NCI-H510A treated with DMSO at 0.1 percent for 48 hours (cell line): ENCODE results near the gene TMEM150A.
"Not testable (repeated sequence)": the region's sequence is repeated elsewhere in the genome, so short reads cannot be mapped to it uniquely, and the experiment has no call there.

Experiments used
- DNase-seq: peaks from one replicate; lab custom pipeline; 2025; lab: John Stamatoyannopoulos, UW

The TMEM150A gene

GRCh38 chr2:85593023-85593422 lies 9.5 kb downstream of the TMEM150A start:
- DNase-seq: no peak

- not testable (repeated sequence) for DNase-seq
Measured at GRCh38 chr2:85592299-85592698, 10.2 kb downstream of the TMEM150A start.

GRCh38 chr2:85591563-85591962 lies 10.9 kb downstream of the TMEM150A start:
- no peak for DNase-seq

GRCh38 chr2:85590950-85591349 lies 11.5 kb downstream of the TMEM150A start:
- no peak for DNase-seq

GRCh38 chr2:85589982-85590791 lies 12.3 kb downstream of the TMEM150A start:
- DNase-seq: peak; percentile 67

- no peak for DNase-seq
Measured at GRCh38 chr2:85589181-85589580, 13.3 kb downstream of the TMEM150A start.

- no peak for DNase-seq
Measured at GRCh38 chr2:85588645-85589044, 13.9 kb downstream of the TMEM150A start.

- no peak for DNase-seq
Measured at GRCh38 chr2:85588236-85588635, 14.3 kb downstream of the TMEM150A start.

GRCh38 chr2:85585781-85586105 lies 16.8 kb downstream of the TMEM150A start:
- DNase-seq: no peak

GRCh38 chr2:85584857-85585780 lies 17.4 kb downstream of the TMEM150A start:
- no peak for DNase-seq

- no peak for DNase-seq
Measured at GRCh38 chr2:85584354-85584856, 18.1 kb downstream of the TMEM150A start, which contains the start of gene VAMP5. TSS of gene VAMP5 (plus strand) at chr2:85584431. CDS start at chr2:85584491, 60 bp downstream.

- DNase-seq: no peak
Measured at GRCh38 chr2:85583667-85584353, 18.7 kb downstream of the TMEM150A start.

- no peak for DNase-seq
Measured at GRCh38 chr2:85582492-85582891, 20.0 kb downstream of the TMEM150A start.

- DNase-seq: no peak
Measured at GRCh38 chr2:85580206-85580605, 22.3 kb downstream of the TMEM150A start.

GRCh38 chr2:85579266-85579935 lies 23.1 kb downstream of the TMEM150A start:
- DNase-seq: no peak

GRCh38 chr2:85578243-85579180 lies 24.0 kb downstream of the TMEM150A start:
- DNase-seq: peak; percentile 59

GRCh38 chr2:85577386-85578242 lies 24.9 kb downstream of the TMEM150A start, which contains the start of gene VAMP8:
TSS of gene VAMP8 (plus strand) at chr2:85577586. CDS start at chr2:85577647, 61 bp downstream.
- DNase-seq: peak; percentile 86

- no peak for DNase-seq
Measured at GRCh38 chr2:85577063-85577385, 25.5 kb downstream of the TMEM150A start.

GRCh38 chr2:85575739-85576138 lies 26.8 kb downstream of the TMEM150A start:
- no peak for DNase-seq
